Measurements from ENCODE around the gene ZNF226.
"Not testable (repeated sequence)": the region's sequence is repeated elsewhere in the genome, so short reads cannot be mapped to it uniquely, and the experiment has no call there.

Gene ZNF226

DNA sequence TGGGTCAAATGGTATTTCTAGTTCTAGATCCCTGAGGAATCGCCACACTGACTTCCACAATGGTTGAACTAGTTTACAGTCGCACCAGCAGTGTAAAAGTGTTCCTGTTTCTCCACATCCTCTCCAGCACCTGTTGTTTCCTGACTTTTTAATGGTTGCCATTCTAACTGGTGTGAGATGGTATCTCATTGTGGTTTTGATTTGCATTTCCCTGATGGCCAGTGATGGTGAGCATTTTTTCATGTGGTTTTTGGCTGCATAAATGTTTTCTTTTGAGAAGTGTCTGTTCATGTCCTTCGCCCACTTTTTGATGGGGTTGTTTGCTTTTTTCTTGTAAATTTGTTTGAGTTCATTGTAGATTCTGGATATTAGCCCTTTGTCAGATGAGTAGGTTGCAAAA lies 56.4 kb downstream of the ZNF226 start:
- H3K36me3 ChIP-seq (ENCODE audit: insufficient read depth, low read length): peaks cover 24% of the 10 kb centered on the region
- H3K4me1 ChIP-seq (ENCODE audit: insufficient read depth, low read length); H2AFZ ChIP-seq (ENCODE audit: low read depth, low read length); H3K4me3 ChIP-seq (ENCODE audit: low read length); H3K27me3 ChIP-seq (ENCODE audit: insufficient read depth, low read length): not testable (repeated sequence)
- H3K9me3 ChIP-seq (ENCODE audit: low read length): peaks cover 20% of the 10 kb centered on the region
